ENCODE measurements around the gene ITGA4. TPM values are rescaled to one million over a fixed set of nuclear protein-coding genes. Genes with fewer than 3 reads are reported as not detected.

Gene ITGA4
- total RNA-seq, 4 donors from 2014 or later = 2.0 to 5.7 (median 3.9) TPM

DNA sequence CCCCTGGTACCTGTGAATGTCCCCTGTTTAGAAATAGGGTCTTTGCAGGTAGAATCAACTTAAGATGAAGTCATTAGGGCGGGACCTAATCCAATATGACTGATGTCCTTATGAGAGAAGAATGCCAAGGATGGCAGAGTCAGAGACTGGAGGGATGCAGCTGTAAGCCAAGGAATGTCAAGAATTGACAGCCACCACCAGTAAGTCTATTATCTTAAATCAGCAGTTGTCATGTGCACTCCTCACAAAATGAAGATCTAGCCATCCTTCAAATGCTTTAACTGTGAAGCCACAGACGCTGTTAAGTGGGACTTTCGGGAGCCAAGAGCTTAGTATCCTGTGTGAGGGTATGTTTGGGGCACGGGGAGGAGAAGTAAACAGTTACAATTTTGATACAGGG, 83.2 kb downstream of the ITGA4 start:
- H3K4me3 ChIP-seq (ENCODE audit: low read depth, poor library complexity, severe bottlenecking) = no peak overlapping the region
- 81 to 84% methylated on average over 4 of the region's 4 CpGs for WGBS, 2 donors
- no peak for DNase-seq (ENCODE audit: low spot score in 2 of 2)
- TF ChIP-seq, protein P1, sequence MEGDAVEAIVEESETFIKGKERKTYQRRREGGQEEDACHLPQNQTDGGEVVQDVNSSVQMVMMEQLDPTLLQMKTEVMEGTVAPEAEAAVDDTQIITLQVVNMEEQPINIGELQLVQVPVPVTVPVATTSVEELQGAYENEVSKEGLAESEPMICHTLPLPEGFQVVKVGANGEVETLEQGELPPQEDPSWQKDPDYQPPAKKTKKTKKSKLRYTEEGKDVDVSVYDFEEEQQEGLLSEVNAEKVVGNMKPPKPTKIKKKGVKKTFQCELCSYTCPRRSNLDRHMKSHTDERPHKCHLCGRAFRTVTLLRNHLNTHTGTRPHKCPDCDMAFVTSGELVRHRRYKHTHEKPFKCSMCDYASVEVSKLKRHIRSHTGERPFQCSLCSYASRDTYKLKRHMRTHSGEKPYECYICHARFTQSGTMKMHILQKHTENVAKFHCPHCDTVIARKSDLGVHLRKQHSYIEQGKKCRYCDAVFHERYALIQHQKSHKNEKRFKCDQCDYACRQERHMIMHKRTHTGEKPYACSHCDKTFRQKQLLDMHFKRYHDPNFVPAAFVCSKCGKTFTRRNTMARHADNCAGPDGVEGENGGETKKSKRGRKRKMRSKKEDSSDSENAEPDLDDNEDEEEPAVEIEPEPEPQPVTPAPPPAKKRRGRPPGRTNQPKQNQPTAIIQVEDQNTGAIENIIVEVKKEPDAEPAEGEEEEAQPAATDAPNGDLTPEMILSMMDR (IDR thresholded peaks at IDR 0.05) = no peak
- no peak for TF ChIP-seq POLR2A (IDR thresholded peaks at IDR 0.05)
- intact Hi-C loops (cut with DNase I; ENCODE audit: low total_unique reads) = no loop called here

DNA sequence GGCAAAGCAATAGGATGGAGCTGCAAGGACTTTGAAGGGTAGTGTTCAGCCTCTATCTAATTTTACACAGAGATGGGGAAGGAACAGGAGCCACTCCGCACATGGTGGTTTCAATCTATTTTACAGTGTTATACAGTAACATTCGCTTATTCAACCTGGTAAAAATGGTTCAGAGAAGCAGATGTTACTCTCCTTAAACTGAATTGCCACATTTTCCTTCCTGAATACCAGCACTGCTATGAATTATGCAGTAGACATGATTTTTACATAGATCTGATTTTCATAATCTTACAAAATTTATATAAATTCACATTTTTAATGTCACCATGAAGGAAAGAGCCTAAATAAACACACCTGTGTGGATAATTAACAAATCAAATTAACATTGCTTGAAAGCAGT, 85.0 kb downstream of the ITGA4 start:
- WGBS, 2 donors = 83% methylated on average over 2 of the region's 2 CpGs
- intact Hi-C loops (cut with DNase I; ENCODE audit: low total_unique reads) = no loop called here
- no peak overlapping the region for H3K4me3 ChIP-seq (ENCODE audit: low read depth, poor library complexity, severe bottlenecking)
- no peak for DNase-seq (ENCODE audit: low spot score in 2 of 2)
- no peak for TF ChIP-seq POLR2A (IDR thresholded peaks at IDR 0.05)
- TF ChIP-seq, protein P1 (IDR thresholded peaks at IDR 0.05) = no peak

DNA sequence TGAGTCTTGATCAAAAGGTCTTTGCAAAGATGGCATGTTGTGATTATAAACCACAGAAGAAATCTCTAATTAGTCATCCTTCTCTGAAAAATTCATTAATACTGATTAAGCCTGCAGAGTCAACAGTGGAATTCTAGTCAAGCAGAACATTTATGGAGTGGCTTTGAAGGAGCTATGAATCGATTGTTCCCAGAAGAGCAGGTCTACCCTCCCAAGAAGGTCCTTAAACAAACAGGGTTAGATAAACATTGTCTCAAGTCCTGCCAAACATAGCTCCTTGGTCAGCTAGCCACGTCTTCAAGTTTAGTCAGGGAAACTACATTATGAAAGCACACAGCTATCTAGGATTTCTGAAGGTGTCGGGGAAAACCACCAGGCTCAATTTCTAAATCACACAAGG, 88.9 kb downstream of the ITGA4 start:
- H3K4me3 ChIP-seq (ENCODE audit: low read depth, poor library complexity, severe bottlenecking) = no peak overlapping the region
- intact Hi-C loops (cut with DNase I; ENCODE audit: low total_unique reads) = no loop called here
- no peak for DNase-seq (ENCODE audit: low spot score in 2 of 2)
- 79 to 81% methylated on average over 3 of the region's 3 CpGs for WGBS, 2 donors
- TF ChIP-seq, protein P1 (IDR thresholded peaks at IDR 0.05) = no peak
- TF ChIP-seq POLR2A (IDR thresholded peaks at IDR 0.05) = no peak

DNA sequence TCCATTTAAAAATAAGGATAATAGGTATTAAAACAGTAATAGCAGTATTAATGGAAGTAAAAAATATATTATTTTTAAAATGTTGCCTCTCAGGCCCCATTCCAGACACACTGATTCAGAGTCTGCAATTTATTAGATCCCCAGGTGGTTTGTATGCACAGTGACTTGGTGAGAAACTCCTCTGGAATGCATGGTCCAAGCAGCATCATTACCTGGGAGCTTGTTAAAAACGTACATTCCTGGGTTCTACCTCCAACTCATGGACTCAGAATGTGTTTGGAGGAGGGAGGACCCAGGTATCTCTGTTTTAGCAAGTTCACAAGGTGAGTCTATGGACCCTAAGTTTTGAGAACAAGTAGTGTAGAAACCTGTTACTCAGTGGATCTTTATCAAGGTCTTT, 95.6 kb downstream of the ITGA4 start:
- intact Hi-C loops (cut with DNase I; ENCODE audit: low total_unique reads) = no loop called here
- no peak for TF ChIP-seq POLR2A (IDR thresholded peaks at IDR 0.05)
- TF ChIP-seq, protein P1 (IDR thresholded peaks at IDR 0.05) = no peak
- H3K4me3 ChIP-seq (ENCODE audit: low read depth, poor library complexity, severe bottlenecking) = no peak overlapping the region
- DNase-seq (ENCODE audit: low spot score in 2 of 2) = no peak
- WGBS, 2 donors = 22 to 25% methylated on average over 1 of the region's 1 CpG

DNA sequence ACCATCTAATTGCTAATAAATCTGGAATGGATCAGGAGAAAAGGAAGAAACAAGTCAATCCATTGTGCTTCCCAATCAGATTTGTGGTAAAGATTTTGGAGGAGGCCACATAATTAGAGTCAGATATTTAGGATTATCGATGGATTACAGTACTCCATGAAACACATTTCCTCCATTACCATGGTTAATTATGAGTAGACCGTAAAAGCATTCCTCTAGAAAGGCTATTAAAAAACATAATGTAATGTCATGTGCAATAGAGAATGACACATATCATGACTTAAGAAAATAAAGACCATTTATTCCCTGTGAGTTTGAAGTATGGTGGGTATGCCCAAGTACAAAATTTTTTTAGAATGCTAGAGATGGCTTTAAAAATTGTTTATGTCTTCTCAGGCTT, 96.1 kb downstream of the ITGA4 start:
- 59 to 65% methylated on average over 2 of the region's 2 CpGs for whole genome bisulfite sequencing, 2 donors
- TF ChIP-seq, protein P1 (IDR thresholded peaks at IDR 0.05) = no peak
- TF ChIP-seq POLR2A (IDR thresholded peaks at IDR 0.05) = no peak
- intact Hi-C loops (cut with DNase I; ENCODE audit: low total_unique reads) = no loop called here
- DNase-seq (ENCODE audit: low spot score in 2 of 2) = no peak
- H3K4me3 ChIP-seq (ENCODE audit: low read depth, poor library complexity, severe bottlenecking) = no peak overlapping the region

DNA sequence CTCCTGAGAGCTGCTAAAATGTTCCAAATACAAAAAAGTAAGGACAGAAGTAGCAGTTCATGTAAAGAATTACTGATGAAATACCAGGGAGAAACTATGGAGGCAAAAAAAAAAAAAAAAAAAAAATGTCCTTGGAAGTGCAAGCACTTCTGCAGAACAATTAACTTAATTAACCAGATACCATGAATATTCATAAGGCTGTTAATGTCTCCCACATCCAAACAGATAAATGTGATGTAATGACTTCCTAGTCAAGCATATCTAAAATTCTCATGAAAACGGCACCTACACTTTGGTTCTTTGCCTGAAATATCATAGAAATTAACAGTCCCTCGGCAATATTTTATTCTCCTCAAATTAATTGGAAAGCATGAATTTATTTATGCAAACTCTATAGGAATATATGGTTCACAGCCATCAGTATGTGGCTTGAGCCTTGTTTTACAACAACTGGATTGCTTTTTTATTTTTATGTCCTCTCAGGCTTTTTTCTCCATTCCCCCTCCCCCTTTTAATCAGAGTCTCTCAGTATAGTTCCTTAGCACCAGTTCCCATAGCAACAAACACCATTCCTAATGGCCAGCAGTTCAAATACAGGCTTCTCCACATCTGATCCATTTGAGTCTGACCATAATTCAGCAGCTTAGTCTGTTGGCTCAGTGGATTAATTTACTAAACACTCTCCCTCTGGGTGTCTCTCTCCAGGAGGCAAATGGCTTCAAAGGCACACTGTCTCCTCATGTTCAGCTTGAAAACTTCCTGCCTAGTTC, 97.1 kb downstream of the ITGA4 start:
- TF ChIP-seq, protein P1 (IDR thresholded peaks at IDR 0.05) = no peak
- no peak for TF ChIP-seq POLR2A (IDR thresholded peaks at IDR 0.05)
- H3K4me3 ChIP-seq (ENCODE audit: low read depth, poor library complexity, severe bottlenecking) = no peak overlapping the region
- DNase-seq (ENCODE audit: low spot score in 2 of 2) = no peak
- WGBS, 2 donors = 69 to 86% methylated on average over 2 of the region's 2 CpGs
- intact Hi-C loops (cut with DNase I; ENCODE audit: low total_unique reads) = no loop called here

Measured in lower leg skin (tissue), 4 donors.